OCI-LY3 (cell line): ENCODE results near the gene YWHAG.

Source experiments
- CTCF ChIP-seq: fragments of 200-600, 300-600 bp; sonication (generic); IDR thresholded peaks from 2 replicates; pipeline ENCODE4 v1.5.1; 2014; ENCODE audit warnings: antibody characterized with exemption, low read length, low read depth
- EZH2phosphoT487 ChIP-seq: fragments of 200-600 bp; shearing (Covaris generic); IDR thresholded peaks from 2 replicates; pipeline ENCODE4 v1.6.1; 2018; ENCODE audit warnings: antibody characterized with exemption, mixed run types, low read depth

GRCh38 chr7:76408121-76408560 lies 49.4 kb upstream of the YWHAG start:
- no peak for TF ChIP-seq CTCF
- TF ChIP-seq EZH2phosphoT487, result no peak
